OCI-M2 (cell line): ENCODE measurements around the gene ARL5C.

Experiments
- DNase-seq: peaks from one replicate; lab custom pipeline; 2025; ENCODE audit not compliant: unreplicated experiment; lab: John Stamatoyannopoulos, UW

The ARL5C gene

GRCh38 chr17:39110435-39111136, 55.4 kb downstream of the ARL5C start:
- DNase-seq: no peak

DNA sequence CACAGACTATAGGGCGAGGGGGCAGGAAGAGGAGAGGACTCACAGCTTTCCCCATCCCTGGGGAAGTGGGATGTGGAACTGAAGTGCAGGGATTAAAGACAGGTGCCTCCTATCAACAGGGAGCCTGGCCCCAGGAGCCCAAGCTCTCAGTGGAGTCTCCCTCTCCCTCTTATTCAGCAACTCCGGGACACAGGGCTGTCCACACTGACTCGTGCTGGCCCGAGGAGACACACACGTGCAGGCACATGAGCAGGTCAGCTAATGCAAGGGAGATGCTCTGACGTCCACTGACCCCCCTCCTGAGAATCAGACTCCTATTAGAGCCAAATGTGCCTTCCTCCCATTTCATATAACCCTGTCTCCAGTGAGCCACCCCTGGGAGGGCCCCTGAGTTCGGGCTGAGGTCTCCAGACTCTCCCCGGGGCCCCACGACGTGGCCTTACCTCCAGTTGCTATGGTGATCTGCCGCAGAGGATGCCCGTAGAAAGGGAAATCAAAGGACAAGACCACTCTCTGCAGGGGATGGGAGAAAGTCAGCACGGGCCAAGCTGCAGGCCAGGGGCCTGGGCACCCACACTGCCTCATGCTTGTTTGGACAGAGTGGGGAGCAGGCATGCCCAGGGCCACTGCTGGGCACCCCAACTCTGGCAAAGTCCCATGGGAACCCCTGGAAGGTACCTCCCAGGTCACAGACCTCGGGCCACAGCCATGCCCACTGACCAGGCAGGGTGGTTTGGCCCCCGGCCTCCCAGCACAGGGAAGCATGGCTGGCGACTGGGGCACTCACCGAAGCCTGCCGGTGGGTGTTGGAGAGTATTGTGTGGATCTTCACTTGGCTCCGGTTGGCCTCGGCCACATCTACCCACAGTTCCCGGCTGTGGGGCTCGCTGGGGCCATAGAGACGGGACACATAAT, 57.2 kb downstream of the ARL5C start:
- no peak for DNase-seq

DNA sequence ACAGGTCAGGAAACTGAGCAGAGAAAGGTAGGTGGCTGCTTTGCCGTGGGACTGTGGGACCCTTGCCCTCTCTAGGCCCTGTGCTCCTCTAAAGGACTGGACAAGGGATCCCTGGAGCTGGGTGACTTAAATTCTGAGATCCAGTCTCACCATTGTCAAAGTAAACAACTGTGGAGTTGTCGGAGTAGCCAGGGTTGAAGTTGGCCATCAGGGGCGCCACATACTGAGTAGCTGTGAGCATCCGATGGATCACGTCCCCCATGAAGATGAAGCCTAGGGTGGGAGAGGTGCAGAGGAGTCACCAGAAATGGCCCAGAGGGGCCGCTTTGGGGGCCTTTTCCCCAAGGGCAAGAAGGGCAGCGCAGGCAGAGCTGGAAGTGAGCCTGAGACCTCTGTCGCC, 58.0 kb downstream of the ARL5C start:
- DNase-seq: no peak

DNA sequence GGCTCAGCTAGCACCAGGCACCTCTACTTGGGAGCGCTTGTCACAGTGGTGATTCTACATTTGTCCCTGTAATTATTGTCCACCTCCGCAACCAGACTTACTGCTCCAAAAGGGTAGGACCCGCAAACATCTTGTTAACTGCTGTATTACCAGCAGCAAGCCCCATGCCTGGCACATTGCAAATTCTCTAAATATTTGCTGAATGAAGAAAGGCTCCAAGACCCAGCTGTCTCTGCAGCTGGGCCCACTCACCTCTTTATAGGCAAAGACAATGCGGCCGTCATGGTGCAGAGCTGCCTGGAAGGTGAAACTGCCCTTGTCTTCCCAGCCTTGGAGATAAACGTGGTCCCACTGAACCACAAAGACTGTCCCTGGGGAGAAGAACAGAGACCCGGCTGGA, 58.8 kb downstream of the ARL5C start:
- no peak for DNase-seq
